NCI-H526 (cell line): Measurements from ENCODE around the gene SMCR8.
"Not testable (repeated sequence)": the region's sequence is repeated elsewhere in the genome, so short reads cannot be mapped to it uniquely, and the experiment has no call there.

Experiments used
- DNase-seq, 2 experiments: peaks; one replicate each; lab custom pipeline; 2025; lab: John Stamatoyannopoulos, UW

Gene SMCR8

DNA sequence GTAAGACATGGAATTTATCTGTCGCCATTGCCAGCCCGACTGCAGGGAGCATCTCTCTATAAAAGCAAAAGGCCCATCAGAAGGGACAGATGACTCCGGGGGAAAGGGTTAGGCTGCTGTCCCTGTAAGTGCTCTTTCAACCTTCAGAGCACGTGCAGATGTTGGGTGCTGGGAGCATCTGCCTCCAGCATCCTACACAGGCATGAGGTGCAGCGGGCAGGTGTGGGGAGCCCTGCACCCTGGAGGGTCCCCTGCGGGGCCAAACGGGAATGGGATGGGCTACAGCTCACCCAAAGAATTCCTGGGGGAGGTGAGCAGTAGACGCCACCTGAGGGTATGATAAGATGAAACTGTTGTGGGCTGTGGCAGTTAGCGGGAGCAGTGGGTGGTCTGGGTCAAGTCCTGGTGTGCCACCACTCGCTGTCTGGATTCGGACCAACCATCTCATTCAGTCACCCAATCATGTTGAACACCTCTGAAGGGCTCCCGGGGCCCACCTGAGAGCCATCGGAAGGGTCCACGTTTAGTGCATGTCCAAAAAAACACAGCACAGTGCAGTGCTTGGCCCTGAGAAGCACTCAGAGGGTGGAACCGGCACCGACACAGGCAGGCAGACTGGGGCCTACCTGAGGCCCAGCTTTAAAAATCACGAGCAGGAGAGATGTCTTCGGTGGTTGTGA, 3.8 kb downstream of the SMCR8 start:
- no peak for DNase-seq

DNA sequence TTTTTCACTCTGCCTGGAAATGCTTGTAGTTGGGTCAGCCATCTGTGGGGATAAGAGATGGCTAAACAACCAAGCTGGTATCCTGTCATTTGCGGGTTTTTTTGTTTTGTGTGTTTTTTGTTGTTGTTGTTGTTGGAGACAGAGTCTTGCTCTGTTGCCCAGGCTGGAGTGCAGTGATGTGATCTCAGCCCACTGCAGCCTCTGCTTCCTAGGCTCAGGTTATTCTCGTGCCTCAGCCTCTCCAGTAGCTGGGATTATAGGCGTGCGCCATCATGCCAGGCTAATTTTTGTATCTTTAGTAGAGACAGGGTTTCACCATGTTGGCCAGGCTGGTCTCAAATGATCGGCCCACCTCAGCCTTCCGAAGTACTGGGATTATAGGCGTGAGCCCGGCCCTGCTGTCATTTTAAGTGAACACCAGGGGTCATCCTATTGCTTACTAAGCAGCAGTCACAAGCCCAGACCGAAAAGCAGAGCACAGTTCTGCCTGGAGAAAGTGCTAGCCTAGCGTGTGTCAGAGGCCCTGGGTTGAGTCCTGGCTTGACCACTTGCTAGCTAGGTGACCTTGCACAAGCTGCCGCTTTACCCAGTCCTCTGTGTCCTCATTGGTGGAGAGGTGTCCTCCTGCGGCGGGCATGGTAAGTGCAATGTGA, 4.6 kb downstream of the SMCR8 start:
- DNase-seq = peak in 1 of 2 experiments; percentile 70

DNA sequence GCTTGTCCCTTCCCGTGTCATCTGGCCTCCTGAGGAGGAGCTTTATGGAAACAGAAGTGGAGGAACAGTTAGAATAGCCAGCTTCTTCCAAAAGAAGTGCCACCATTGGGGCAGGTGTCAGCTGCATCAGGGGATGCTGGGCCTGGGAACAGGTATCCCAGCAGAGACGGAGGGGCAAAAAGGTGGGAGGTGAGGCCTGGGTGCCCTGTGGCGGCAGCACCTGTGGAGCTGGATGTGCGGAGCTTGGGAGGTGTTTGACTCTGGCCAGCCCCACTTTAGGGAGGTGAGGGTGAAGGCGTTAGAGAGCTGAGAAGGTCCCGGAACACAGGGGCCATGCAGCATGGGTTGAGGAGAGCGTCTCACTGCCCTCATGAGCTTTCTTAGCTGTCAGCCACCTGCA, 5.2 kb downstream of the SMCR8 start:
- no peak for DNase-seq

DNA sequence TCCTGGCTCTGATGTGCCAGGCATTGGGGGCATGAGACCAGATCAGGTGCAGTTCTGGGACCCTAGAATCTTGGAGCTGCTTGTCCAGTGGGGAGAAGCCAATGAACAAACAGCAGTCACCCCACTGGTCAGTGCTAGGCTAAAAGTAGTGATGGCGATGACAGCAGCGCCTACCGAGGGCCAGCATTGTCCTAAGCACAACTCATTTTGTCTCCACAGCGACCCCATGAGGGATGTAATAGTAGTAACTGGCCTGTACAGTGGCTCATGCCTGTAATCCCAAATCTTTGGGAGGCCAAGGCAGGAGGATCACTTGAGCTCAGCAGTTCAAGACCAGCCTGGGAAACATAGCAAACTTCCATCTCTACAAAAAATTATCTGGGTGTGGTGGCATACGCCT, 6.2 kb downstream of the SMCR8 start:
- DNase-seq = no peak

DNA sequence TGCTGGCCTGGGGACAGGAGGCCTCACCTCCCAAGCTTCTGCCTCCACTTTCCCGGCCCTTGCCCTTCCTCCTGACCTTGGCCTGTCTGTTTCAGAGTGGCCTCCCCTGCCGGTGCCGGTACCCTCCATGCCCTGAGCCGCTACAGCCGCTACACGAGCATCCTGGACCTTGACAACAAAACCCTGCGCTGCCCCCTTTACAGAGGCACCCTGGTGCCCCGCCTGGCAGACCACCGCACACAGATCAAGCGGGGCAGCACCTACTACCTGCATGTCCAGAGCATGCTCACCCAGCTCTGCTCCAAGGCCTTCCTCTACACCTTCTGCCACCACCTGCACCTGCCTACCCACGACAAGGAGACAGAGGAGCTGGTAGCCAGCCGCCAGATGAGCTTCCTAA, 7.4 kb downstream of the SMCR8 start:
- DNase-seq = no peak

DNA sequence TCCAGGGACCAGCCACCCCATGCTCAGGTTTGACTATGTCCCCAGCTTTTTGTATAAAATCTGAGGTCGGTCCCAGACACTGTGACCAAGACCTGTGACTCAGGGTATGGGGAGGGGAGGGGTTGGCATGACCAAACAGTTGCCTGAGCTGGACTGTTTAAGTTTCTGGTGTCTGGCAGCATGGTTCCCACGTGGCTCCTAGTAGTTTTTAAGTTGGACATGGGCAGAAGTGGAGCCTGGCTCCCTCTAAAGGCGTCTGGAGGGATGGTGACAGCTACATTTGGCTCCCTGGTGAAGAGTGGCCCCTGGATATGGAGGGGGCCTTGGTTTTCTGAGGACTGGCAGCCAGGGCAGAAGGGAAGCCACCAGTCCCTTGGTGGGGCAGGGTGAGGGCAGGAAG, 7.9 kb downstream of the SMCR8 start:
- no peak for DNase-seq

DNA sequence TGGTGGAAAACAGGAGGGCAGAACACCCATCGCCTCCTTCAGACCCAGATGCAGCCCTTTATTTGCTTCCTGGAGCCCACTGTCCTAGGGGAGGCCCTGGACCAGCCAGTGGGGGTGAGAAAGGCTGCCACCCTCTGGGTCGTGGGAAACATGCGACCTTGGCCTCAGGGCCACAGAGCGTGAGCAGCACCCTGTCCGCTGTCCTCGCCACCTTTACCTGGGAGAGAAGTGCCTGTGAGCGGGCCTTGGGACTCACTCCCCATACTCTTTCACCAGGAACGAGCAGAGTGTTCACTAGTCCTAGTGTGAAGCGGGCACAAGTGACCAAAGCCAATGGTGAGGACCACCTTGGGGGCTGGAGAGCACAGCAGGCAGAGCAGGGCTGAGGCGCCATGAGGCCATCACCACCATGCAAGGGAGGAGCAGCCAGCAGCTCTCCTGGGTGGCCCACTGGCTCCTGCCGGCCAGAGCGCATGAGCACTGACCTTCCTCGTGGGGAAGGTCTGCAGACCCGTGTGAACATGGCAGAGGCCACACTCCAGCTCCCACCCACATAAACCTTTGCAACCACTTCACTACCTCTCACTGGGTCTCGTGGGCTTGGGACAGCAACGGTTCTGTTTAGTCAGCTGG, 8.5 kb downstream of the SMCR8 start:
- DNase-seq = no peak

DNA sequence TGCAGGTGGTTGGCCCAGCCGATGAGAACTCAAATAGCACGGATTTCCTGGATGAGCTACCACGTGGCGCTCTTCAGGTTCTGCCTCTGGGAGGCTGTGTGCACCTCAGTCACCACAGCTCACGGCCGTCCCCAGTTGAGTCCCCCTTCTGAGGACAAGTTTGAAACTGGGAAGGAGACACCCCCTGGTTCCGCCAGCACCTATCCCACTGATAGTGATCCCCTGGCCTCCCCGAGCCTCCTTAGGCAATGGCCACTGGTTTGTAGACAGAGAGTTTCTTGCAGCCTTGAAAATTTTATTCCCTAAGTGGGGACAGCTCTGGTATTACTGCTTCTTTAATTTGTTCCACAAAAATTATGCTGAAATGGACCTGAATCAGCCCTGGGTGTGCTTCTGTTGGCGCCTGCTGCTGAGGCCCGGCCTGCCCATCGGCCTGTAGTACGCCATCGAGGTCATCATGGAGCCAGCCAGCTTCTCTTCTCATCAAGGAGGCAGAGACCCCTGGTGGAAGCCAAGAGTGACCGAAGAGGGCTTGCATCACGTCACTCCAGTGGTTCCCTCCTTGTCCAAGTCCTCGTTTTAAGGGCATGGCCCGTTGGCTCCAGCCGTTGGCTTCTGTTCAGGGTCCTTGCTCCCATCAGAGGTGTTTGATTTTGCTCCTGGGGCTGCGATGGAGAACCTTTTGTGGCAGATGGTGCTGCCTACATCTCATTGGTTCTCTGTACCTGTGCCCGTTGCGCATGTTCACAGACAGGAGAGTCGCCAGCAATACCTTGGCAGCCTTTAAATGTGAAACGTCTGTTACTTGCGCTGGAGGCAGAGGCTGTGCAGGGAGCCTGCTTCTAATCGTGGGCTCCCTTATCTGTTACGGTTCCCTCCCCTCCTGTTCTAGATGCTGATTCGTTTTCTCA, 9.3 kb downstream of the SMCR8 start:
- no peak for DNase-seq

DNA sequence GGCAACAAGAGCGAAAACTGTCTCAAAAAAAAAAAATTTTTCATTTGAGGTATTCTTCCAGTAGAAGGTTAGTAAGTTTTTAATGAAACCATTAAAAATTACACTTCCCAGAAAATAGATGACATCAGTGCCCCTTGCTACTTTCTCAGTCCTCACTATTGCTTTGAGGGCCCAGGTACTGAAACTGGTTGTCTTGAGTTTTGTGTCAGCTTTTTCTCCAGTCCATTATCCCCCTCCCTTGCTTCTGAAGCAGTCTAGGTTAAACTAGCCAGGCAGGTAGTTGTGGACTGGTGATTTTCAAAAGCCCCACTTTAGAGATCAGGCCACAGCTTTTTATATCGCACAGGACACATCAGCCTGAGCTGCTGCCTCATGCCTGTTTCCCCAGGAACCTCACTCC, 10.9 kb downstream of the SMCR8 start:
- no peak for DNase-seq

DNA sequence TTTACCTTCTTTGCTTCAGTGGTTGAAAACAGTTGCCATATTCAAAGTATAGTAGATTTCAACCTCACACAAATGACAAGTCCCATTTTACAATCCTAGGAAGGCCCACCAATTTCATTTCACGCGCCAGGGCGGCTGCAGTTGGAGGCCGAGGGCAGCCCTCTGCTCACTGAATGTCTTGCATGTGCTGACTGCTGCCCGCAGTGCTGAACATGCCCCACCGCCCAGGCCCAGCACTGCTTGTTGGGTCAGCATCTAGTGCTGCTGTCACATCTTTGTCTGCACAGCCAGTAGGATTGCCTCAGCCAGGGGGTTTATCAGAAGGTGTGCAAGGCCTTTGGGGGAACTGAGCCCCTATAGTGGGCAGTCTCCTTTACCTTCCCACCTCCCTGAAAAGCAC, 11.5 kb downstream of the SMCR8 start:
- DNase-seq = no peak

DNA sequence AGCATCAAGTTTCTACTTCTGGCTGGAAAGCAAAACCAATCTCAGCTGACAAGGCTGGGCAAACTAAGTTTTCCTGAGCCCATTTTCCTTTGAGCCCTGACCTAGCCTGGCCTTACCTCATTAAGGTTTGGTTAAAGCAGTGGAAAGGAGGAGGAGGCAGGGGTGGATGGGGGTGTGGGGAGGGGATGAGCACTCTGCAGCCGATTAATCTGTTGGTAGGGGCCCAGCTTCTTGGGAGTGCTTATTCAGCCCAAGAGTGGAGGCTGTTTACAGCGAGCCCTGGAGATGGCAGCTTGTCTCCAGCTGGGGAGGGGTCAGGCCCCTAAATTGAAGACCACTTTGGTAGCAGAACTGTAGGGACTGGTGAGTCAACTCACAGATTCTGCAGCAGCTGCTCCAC, 12.0 kb downstream of the SMCR8 start:
- DNase-seq = no peak

DNA sequence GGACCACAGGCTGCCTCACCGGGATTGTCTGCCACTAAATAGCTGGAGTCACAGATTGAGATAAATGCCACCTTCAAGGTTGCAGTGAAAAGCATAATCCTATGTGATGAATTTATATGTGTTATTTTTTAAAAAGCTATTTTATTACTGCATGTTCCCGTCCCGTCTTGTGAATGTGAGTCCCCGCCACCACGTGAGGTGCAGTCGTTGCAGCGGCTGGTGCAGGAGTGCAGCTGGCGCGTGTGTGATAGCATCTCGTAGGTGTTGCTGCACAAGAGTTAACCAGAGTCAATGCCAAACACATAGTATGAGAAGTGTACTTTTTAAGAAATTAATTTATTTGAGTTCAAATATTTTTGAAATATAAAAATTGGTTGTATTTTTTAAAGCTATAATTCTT, 12.5 kb downstream of the SMCR8 start:
- no peak for DNase-seq

DNA sequence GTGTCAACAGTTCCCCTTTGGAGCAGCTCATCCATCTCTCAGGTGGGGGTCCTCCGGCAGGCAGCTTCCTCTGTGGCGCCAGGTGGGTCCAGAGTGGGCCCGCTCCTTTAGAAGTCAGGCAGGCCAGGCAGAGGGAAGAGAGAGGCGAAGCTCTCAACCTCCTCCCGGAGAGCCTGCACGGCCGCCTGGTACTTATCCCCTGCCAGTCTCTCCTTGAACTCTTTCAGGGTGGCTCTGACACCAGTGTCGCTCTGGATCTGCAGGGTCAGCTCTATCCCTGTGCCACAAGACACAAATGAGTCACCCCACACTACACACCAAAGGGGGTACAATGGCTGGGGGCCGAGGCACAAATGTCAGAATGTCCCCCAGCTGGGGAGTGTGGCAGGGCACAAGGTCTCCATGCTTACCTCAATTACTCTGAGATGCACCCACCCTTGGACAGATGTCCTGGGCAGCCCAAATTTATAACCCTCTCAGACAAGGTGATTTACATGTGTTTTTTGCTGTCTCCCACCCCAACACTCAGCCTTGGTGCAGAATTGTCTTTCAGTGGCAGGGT, 13.6 kb downstream of the SMCR8 start:
- no peak for DNase-seq

DNA sequence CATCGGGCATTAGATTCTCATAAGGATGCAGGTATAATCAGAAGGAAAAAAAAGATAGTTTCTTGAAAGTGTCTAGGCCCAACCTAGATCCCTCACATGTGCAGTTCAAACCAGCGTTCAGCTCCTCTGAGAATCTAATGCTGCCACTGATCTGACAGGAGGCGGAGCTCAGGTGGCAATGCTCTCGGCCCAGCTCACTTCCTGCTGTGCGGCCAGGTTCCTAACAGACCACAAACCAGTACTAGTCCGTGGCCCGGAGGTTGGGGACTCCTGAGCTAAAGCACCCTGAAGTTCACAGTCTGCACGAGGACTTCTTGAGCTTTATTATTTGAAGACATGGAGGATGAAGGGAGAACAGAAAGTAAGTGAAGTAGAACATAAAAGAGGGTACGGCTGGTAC, 16.8 kb downstream of the SMCR8 start:
- DNase-seq = no peak

DNA sequence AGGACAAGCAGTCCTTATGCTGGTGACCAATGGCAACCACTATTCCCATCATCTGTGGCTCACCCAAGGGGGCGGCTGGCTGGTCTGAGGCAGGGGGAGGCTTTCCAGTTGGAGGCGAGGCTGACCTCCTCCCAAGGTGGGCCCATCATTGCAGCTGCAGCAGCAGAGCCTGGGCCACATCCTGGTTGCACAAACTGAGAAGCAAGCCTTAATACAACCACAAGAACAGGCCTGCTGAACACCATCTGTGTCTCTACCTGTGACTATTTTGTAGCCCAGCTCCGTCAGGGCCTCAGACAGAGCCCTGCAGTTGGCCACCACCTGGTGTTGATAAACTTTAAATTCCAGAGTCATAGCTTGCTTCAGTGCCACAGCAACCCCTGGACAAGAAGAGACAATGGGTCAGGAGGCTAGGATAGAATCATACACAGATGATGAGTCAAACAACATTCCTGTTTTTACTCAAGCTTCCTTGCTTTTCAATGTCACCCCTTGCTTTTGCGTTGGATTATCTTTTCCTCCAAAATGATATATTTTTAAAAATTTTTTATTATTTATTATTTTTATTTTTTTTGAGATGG, 17.9 kb downstream of the SMCR8 start:
- no peak for DNase-seq

DNA sequence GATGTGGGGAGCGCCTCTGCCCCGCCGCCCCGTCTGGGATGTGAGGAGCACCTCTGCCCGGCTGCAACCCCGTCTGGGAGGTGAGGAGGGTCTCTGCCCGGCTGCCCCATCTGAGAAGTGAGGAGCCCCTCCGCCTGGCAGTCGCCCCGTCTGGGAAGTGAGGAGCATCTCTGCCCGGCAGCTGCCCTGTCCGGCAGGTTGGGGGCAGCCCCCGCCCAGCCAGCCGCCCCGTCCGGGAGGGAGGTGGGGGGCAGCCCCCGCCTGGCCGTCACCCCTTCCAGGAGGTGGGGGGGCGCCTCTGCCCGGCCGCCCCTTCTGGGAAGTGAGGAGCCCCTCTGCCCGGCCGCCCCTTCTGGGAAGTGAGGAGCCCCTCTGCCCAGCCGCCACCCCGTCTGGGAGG, 23.1 kb downstream of the SMCR8 start:
- not testable (repeated sequence) for DNase-seq

DNA sequence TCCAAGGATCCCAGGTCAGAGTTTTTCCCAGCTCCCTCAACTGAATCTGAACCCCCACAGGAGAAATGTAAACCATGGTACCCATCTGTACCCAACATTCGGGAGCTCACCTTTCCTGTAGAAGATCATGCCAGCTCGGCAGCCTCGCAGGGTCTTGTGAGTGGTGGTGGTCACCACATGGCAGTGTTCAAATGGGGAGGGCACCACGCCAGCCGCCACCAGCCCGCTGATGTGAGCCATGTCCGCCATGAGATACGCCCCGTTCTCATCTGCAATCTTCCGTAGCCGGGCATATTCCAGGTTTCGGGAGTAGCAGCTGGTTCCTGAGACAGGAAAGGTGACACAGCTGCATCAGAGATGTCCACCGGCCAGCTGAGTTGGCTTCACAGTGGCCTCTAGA, 24.8 kb downstream of the SMCR8 start:
- DNase-seq = no peak

DNA sequence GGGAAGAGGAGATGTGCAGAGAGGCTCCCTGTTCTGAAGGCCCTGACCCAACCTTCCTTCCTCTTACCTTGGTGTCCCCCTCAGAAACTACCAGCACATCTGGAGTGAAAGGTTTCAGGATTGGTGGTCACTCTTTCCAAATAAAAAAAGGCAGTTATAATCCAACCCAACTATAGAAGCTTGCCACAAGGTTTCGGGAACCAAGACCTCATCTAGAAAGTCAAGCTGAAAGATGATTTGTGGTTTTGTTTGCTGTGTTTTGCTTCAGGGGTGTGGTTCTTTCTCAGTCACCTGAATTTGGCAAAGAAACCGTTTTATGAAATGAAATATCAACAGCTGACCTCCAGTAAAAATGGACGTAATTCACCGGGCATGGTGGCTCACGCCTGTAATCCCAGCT, 28.9 kb downstream of the SMCR8 start:
- no peak for DNase-seq

DNA sequence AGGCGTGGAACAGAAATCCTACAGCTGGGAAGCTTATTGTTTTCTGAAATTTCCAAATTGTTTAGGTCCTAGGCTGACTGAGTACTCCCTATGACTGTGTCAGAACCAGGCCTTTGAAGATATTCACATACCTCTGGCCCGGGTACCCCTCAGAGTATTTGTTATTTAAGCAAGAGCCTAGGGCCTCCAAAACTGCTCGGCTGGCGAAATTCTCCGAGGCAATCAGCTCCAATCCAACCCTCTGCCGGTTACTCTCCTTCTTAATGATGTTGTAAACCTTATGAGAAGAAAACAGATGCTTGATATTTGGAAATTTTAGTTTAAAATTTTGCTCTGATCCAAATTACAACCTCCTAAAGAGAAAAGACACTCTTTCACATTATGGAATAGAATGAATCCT, 38.4 kb downstream of the SMCR8 start:
- DNase-seq = no peak

DNA sequence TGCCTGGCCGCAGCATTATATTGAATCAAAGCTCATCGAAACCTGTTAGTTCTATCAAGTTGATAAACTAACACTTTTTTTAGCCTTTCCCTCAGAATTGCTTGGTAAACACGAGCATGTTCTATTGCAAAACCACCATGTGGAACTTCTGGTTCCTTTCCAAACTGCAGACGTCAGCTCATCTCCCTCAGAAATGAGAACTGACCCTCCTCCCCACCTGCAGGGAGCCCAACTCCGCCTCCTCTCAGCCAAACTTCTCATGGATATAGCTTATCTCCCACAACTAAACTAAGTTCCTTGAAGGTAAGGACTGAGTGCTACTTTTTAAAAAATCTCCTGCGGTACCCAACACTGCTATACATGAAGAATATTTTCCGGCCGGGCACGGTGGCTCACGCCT, 41.5 kb downstream of the SMCR8 start:
- DNase-seq = no peak

DNA sequence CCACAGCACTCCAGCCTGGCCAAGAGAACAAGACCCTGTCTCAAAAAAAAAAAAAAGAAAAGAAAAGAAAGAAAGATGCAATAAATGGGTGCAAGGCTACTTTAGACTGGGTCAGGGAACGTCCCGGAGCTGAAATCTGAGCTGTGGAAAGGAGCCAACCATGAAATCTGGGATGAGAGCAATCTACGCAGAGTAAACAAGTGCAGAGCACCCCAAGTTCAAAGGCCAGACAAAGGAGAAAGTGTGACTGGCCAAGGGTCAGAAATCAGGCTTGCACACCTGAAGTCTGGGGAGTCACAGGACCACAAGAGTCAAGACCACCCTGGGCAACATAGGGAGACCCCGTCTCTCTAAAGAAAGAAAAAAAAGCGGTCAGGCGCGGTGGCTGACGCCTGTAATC, 45.4 kb downstream of the SMCR8 start:
- DNase-seq = no peak
